CD4-positive, alpha-beta T cell treated with Interleukin-15 for 4 hours (primary cell): ENCODE measurements around the gene NFIA.

Experiments
- DNase-seq: peaks from one replicate; pipeline ENCODE4 v3.0.0-alpha.2; 2020; ENCODE audit warnings: low spot score

The NFIA gene

GRCh38 chr1:61434276-61434675 is 351.9 kb downstream of the NFIA start:
- DNase-seq, result no peak

GRCh38 chr1:61435226-61435625 is 352.9 kb downstream of the NFIA start:
- no peak for DNase-seq

- DNase-seq, result no peak
Observed at GRCh38 chr1:61436016-61436415, 353.7 kb downstream of the NFIA start.

GRCh38 chr1:61436491-61437120 is 354.2 kb downstream of the NFIA start:
- DNase-seq, result no peak

- DNase-seq, result no peak
Observed at GRCh38 chr1:61439234-61439633, 356.9 kb downstream of the NFIA start.

GRCh38 chr1:61441723-61442262 is 359.4 kb downstream of the NFIA start:
- DNase-seq, result no peak

GRCh38 chr1:61442544-61442943 is 360.2 kb downstream of the NFIA start:
- no peak for DNase-seq

GRCh38 chr1:61444288-61444687 is 361.9 kb downstream of the NFIA start:
- DNase-seq, result no peak

- no peak for DNase-seq
Observed at GRCh38 chr1:61445269-61445825, 363.0 kb downstream of the NFIA start.

GRCh38 chr1:61446531-61446991 is 364.2 kb downstream of the NFIA start:
- no peak for DNase-seq

GRCh38 chr1:61447106-61447967 is 365.0 kb downstream of the NFIA start:
- DNase-seq, result no peak

GRCh38 chr1:61447968-61448430 is 365.6 kb downstream of the NFIA start:
- no peak for DNase-seq

GRCh38 chr1:61448914-61449313 is 366.6 kb downstream of the NFIA start:
- no peak for DNase-seq

GRCh38 chr1:61449410-61449809 is 367.0 kb downstream of the NFIA start:
- no peak for DNase-seq

- no peak for DNase-seq
Observed at GRCh38 chr1:61450454-61450853, 368.1 kb downstream of the NFIA start.

- no peak for DNase-seq
Observed at GRCh38 chr1:61450872-61451571, 368.7 kb downstream of the NFIA start.

GRCh38 chr1:61451572-61451968 is 369.2 kb downstream of the NFIA start:
- no peak for DNase-seq

GRCh38 chr1:61452176-61453035 is 370.0 kb downstream of the NFIA start:
- no peak for DNase-seq

GRCh38 chr1:61453111-61453961 is 371.0 kb downstream of the NFIA start:
- peak; percentile 62 for DNase-seq

- no peak for DNase-seq
Observed at GRCh38 chr1:61455400-61455799, 373.0 kb downstream of the NFIA start.
